Measurements from ENCODE around the gene RPUSD1. TPM values are rescaled to one million over a fixed set of nuclear protein-coding genes. Genes with fewer than 3 reads are reported as not detected.

The RPUSD1 gene
- total and polyA plus RNA-seq, 3 donors from 2014 or later = 11.4 to 24.0 (median 18.6) TPM

GRCh38 chr16:782766-783403, 5.3 kb downstream of the RPUSD1 start:
- Histone ChIP-seq H3K27me3 (no peaks in the 10 kb centered on the region), H3K4me1 (peaks cover 16% of the 10 kb centered on the region)
- 68 to 76% methylated on average over 5 to 36 of the region's 36 CpGs for WGBS, 2 donors

GRCh38 chr16:782258-782657, 5.9 kb downstream of the RPUSD1 start:
- DNase-seq = no peak
- 59 to 68% methylated on average over 5 to 6 of the region's 6 CpGs for WGBS, 2 donors
- Histone ChIP-seq H3K27ac (no peak overlapping the region), H3K4me1 (peaks cover 11% of the 10 kb centered on the region), H3K9me3 (no peaks in the 10 kb centered on the region), H3K4me3 (no peak overlapping the region), H3K36me3 (ENCODE audit: low read depth, missing control alignments) (no peaks in the 10 kb centered on the region), H3K27me3 (no peaks in the 10 kb centered on the region)
- intact Hi-C loops (cut with DNase I; ENCODE audit: low total_unique reads) = no loop called here
- TF ChIP-seq, protein P1, sequence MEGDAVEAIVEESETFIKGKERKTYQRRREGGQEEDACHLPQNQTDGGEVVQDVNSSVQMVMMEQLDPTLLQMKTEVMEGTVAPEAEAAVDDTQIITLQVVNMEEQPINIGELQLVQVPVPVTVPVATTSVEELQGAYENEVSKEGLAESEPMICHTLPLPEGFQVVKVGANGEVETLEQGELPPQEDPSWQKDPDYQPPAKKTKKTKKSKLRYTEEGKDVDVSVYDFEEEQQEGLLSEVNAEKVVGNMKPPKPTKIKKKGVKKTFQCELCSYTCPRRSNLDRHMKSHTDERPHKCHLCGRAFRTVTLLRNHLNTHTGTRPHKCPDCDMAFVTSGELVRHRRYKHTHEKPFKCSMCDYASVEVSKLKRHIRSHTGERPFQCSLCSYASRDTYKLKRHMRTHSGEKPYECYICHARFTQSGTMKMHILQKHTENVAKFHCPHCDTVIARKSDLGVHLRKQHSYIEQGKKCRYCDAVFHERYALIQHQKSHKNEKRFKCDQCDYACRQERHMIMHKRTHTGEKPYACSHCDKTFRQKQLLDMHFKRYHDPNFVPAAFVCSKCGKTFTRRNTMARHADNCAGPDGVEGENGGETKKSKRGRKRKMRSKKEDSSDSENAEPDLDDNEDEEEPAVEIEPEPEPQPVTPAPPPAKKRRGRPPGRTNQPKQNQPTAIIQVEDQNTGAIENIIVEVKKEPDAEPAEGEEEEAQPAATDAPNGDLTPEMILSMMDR (IDR thresholded peaks at IDR 0.05) = no peak
- TF ChIP-seq POLR2A (IDR thresholded peaks at IDR 0.05) = no peak

More at GRCh38 chr16:782766-783403, 5.3 kb downstream of the RPUSD1 start:
- Histone ChIP-seq H3K27ac (no peak overlapping the region), H3K36me3 (ENCODE audit: low read depth, missing control alignments) (no peaks in the 10 kb centered on the region), H3K4me3 (no peak overlapping the region), H3K9me3 (no peaks in the 10 kb centered on the region)
- DNase-seq = no peak
- TF ChIP-seq, protein P1 (IDR thresholded peaks at IDR 0.05) = no peak
- no peak for TF ChIP-seq POLR2A (IDR thresholded peaks at IDR 0.05)
- intact Hi-C loops (cut with DNase I; ENCODE audit: low total_unique reads) = no loop called here

GRCh38 chr16:781346-782010, 6.7 kb downstream of the RPUSD1 start:
- TF ChIP-seq, protein P1 (IDR thresholded peaks at IDR 0.05) = no peak
- no peak for TF ChIP-seq POLR2A (IDR thresholded peaks at IDR 0.05)
- Histone ChIP-seq H3K27me3 (no peaks in the 10 kb centered on the region), H3K27ac (no peak overlapping the region), H3K36me3 (ENCODE audit: low read depth, missing control alignments) (no peaks in the 10 kb centered on the region), H3K4me1 (peaks cover 7% of the 10 kb centered on the region), H3K9me3 (no peaks in the 10 kb centered on the region), H3K4me3 (no peak overlapping the region)
- intact Hi-C loops (cut with DNase I; ENCODE audit: low total_unique reads) = no loop called here
- 40 to 63% methylated on average over 1 to 17 of the region's 19 CpGs for WGBS, 2 donors
- DNase-seq = no peak

- no peaks in the 10 kb centered on the region for H3K27me3 ChIP-seq
- intact Hi-C loops (cut with DNase I; ENCODE audit: low total_unique reads) = no loop called here
Observed at GRCh38 chr16:780296-780695, 7.9 kb downstream of the RPUSD1 start.

More at GRCh38 chr16:780296-780695, 7.9 kb downstream of the RPUSD1 start:
- Histone ChIP-seq H3K36me3 (ENCODE audit: low read depth, missing control alignments) (no peaks in the 10 kb centered on the region), H3K4me3 (no peak overlapping the region), H3K9me3 (no peaks in the 10 kb centered on the region), H3K4me1 (peaks cover 7% of the 10 kb centered on the region), H3K27ac (no peak overlapping the region)
- DNase-seq = no peak
- WGBS, 2 donors = 88 to 89% methylated on average over 13 to 16 of the region's 16 CpGs
- no peak for TF ChIP-seq POLR2A (IDR thresholded peaks at IDR 0.05)
- TF ChIP-seq, protein P1 (IDR thresholded peaks at IDR 0.05) = no peak
